GM12874 (cell line): ENCODE results near the gene EXTL1.

Source experiments
- TF ChIP-seq, protein P1 (sequence below): IDR thresholded peaks from 2 replicates; pipeline ENCODE4 v1.5.1; 2011; ENCODE audit warnings: low read depth, mild to moderate bottlenecking, control low read depth, low read length, moderate library complexity; ENCODE audit not compliant: insufficient read depth

Gene EXTL1

DNA sequence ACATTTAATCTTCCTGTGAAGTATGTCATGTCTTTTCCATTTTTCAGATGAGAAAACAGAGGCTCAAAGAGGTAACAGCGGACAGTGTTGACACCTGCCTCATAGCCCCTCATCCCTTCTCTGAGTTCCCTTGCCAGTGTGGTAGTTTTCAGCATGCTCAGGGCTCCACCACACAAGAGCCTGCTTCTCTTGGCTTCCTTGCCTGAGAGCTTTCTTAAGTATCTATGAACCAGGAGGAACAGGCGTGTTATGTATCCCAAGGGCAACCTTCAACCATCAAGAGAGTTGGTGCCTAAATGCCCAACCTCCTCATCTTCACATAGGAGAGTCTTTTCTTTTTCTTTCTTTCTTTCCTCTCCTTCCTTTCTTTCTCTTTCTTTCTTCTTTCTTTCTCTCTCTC is 17.8 kb upstream of the EXTL1 start:
- TF ChIP-seq, protein P1, sequence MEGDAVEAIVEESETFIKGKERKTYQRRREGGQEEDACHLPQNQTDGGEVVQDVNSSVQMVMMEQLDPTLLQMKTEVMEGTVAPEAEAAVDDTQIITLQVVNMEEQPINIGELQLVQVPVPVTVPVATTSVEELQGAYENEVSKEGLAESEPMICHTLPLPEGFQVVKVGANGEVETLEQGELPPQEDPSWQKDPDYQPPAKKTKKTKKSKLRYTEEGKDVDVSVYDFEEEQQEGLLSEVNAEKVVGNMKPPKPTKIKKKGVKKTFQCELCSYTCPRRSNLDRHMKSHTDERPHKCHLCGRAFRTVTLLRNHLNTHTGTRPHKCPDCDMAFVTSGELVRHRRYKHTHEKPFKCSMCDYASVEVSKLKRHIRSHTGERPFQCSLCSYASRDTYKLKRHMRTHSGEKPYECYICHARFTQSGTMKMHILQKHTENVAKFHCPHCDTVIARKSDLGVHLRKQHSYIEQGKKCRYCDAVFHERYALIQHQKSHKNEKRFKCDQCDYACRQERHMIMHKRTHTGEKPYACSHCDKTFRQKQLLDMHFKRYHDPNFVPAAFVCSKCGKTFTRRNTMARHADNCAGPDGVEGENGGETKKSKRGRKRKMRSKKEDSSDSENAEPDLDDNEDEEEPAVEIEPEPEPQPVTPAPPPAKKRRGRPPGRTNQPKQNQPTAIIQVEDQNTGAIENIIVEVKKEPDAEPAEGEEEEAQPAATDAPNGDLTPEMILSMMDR, result no peak

DNA sequence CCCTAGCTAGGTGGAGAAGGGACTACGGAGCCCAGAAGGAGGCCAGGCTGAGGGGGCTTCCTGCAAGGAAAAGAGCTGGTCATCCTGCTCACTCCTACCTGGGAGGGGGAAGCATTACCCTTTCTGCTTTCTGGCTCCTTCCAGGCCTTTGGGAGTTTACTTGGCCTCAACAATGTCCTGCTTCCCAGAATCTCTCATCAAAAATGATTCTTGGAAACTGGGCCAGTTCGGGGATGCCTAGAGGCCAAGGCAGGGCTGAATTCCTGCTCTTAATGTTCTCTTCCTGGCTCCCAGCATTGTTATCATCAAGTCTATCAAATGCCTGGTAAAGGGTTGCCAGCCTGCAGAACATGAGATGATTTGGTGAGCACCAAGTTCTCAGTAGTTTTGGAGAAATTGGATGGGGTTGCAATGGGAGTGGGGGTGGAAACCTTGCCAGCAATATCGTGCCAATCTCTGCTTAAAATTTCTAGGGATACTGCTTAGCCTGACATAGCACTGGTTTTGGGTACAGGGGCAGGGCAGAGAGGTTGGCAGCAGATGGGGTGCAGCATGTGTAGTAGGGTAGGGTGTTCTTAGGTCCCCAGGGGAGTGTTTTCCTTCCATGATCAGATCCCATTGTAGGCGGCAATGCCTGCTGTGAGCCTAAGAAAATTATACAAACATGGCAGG is 16.0 kb upstream of the EXTL1 start:
- TF ChIP-seq, protein P1, result no peak

GRCh38 chr1:26006710-26007109 is 14.9 kb upstream of the EXTL1 start:
- TF ChIP-seq, protein P1, result no peak

GRCh38 chr1:26009796-26010447 is 11.7 kb upstream of the EXTL1 start:
- TF ChIP-seq, protein P1, result 0 out of 2 replicates have a peak, but pooled peaks have one; percentile 10

- TF ChIP-seq, protein P1, result no peak
These were observed 10.8 kb upstream of the EXTL1 start for GRCh38 chr1:26010825-26011224.

DNA sequence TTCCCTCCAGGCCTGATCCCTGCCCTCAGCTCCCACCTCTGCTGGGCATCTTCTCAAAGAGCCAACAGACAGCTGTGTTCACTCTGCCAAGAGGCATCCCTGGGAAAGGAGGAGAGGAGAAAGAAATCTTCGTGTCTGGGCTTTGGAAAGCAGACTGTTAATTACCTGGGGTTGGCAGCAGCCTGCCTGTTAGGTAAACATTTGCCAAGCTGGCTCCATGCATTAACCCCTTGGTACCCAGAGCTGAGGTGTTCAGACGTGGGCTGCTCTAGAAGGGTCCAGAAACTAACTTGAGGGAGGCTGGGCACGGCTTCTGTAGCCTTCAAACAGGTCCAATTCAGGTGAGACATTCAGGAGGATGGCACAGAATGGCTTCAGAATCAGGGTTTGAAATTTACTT is 8.7 kb upstream of the EXTL1 start:
- TF ChIP-seq, protein P1, result no peak

DNA sequence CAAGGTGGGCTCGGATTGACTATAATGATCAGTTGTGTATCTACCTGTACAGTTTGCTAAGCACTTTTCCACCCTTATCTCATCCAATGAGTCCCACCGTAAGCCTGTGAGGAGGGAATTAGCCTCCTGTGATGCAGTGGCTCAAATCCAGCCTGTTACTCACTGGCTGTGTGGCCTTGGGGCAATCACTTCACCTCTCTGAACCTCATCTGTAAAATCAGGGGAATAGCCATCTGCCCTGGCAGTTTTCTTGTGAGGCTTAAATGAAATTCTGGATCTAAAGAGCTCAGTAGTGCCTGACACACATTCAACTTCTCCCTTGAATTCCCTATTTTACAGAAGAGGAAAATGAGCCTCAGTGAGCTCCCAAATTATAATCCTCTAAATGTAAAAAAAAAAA is 7.4 kb upstream of the EXTL1 start:
- TF ChIP-seq, protein P1, result no peak
